ENCODE results near the gene FUT7. TPM values are rescaled to one million over a fixed set of nuclear protein-coding genes. Genes with fewer than 3 reads are reported as not detected.

Gene FUT7
- total and polyA plus RNA-seq, 2 of the 13 experiments (the other 11 are each of a cell fraction or from before 2014, with no cell fraction given), result 0.05 TPM; not detected in 1

DNA sequence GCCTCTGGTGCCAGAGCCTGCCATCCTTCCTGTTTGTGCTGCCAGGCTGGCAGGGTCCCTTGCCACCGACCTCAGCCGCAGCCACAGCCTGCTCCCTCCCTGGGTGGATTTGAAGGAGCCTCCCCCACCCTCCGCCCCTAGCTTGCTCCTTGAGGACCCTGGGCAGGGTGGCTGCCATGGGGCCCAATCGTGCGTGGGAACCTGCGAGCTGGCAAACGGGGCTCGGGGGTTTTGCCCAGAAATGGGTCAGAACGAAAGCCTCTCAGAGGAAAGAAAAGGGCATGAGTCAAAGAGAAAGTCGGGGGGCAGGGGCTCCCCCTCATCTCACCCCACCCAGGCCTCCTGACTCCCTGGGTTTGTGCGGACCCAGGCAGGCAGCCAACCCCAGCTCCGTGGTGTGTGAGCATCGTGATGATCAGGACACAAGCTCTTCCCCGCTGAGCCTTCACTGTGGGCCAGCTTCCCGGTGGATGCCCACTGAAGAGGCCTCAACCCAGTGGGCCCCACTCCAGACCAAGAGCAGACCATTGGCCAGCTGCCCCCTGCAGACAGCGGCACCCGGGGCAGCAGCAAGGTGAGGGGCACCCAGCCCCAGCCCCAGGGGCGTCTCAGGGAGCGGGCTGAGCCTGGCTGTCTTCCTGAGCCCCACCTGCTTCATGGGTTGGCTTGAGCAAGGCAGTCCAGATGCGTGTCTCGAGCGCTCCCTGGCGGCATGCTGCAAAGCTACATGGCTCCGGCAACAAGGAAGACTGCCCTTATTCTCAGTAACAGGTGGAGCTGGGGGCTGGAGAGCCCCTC, 3.0 kb upstream of the FUT7 start (continued):
- TF ChIP-seq HINFP (CRISPR knock-in tag; IDR thresholded peaks at IDR 0.05; ENCODE audit: low read depth) (no peak), REST (IDR thresholded peaks at IDR 0.05; ENCODE audit: borderline replicate concordance in 1 of 2, low read depth in 1 of 2, low read length in 2 of 2) (no peak), ZNF780A (CRISPR knock-in tag; IDR thresholded peaks at IDR 0.05) (no peak), JUNB (CRISPR knock-in tag; IDR thresholded peaks at IDR 0.05; ENCODE audit: borderline replicate concordance) (no peak), DMTF1 (CRISPR knock-in tag; IDR thresholded peaks at IDR 0.05) (no peak), ARID2 (CRISPR knock-in tag; IDR thresholded peaks at IDR 0.05; ENCODE audit: borderline replicate concordance) (no peak), ZFYVE20 (CRISPR knock-in tag; IDR thresholded peaks at IDR 0.05; ENCODE audit: borderline replicate concordance, low read depth) (no peak), ZNF891 (CRISPR knock-in tag; IDR thresholded peaks at IDR 0.05) (no peak), PHF20 (CRISPR knock-in tag; IDR thresholded peaks at IDR 0.05) (no peak), RFX1 (IDR thresholded peaks at IDR 0.05) (no peak), RBM22 (optimal IDR thresholded peaks at IDR 0.05; ENCODE audit: low read length) (no peak), FLYWCH1 (CRISPR knock-in tag; IDR thresholded peaks at IDR 0.05) (no peak), SMYD3 (CRISPR knock-in tag; IDR thresholded peaks at IDR 0.05) (no peak), ATM (IDR thresholded peaks at IDR 0.05; ENCODE audit: borderline replicate concordance) (no peak), ZBTB8A (CRISPR knock-in tag; IDR thresholded peaks at IDR 0.05; ENCODE audit: borderline replicate concordance, low read depth) (no peak), KMT2B (CRISPR knock-in tag; IDR thresholded peaks at IDR 0.05) (no peak), ZNF24 (IDR thresholded peaks at IDR 0.05) (no peak)
- TF ChIP-seq, protein P1, sequence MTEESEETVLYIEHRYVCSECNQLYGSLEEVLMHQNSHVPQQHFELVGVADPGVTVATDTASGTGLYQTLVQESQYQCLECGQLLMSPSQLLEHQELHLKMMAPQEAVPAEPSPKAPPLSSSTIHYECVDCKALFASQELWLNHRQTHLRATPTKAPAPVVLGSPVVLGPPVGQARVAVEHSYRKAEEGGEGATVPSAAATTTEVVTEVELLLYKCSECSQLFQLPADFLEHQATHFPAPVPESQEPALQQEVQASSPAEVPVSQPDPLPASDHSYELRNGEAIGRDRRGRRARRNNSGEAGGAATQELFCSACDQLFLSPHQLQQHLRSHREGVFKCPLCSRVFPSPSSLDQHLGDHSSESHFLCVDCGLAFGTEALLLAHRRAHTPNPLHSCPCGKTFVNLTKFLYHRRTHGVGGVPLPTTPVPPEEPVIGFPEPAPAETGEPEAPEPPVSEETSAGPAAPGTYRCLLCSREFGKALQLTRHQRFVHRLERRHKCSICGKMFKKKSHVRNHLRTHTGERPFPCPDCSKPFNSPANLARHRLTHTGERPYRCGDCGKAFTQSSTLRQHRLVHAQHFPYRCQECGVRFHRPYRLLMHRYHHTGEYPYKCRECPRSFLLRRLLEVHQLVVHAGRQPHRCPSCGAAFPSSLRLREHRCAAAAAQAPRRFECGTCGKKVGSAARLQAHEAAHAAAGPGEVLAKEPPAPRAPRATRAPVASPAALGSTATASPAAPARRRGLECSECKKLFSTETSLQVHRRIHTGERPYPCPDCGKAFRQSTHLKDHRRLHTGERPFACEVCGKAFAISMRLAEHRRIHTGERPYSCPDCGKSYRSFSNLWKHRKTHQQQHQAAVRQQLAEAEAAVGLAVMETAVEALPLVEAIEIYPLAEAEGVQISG (CRISPR knock-in tag; IDR thresholded peaks at IDR 0.05), result no peak
- TF ChIP-seq, protein P2, sequence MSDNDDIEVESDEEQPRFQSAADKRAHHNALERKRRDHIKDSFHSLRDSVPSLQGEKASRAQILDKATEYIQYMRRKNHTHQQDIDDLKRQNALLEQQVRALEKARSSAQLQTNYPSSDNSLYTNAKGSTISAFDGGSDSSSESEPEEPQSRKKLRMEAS (IDR thresholded peaks at IDR 0.05), result peak; percentile 2; the same call in 1 of the 2 replicates
